WTC11 (cell line): ENCODE measurements around the gene DNM1L. TPM values are rescaled to one million over a fixed set of nuclear protein-coding genes. Genes with fewer than 3 reads are reported as not detected.

Experiments used
- ATAC-seq: fragments of 200-7000 bp; cut with Tn5 transposase; 2 replicates; pipeline ENCODE4 v1.10.0; 2021; ENCODE audit warnings: mild to moderate bottlenecking, moderate library complexity
- CTCF ChIA-PET: fragments of 300-600 bp; sonication (Branson Sonifier 250); formaldehyde crosslinking; loops from one replicate; lab custom pipeline; 2021; ENCODE audit warnings: antibody characterized with exemption; lab: Charles Lee
- POLR2A ChIA-PET: fragments of 350-600 bp; sonication (Branson Sonifier 250); formaldehyde crosslinking; loops from one replicate; lab custom pipeline; 2021; ENCODE audit warnings: antibody characterized with exemption; lab: Charles Lee
- DNase-seq: peaks from one replicate; pipeline ENCODE4 v3.0.0; 2021; ENCODE audit warnings: low spot score
- H3K27ac Mint-ChIP-seq: 2 replicates; pipeline ENCODE4 v1.8.0; 2021; ENCODE audit warnings: mixed read lengths
- H3K27me3 Mint-ChIP-seq: 2 replicates; pipeline ENCODE4 v1.8.0; 2021; ENCODE audit warnings: low read depth, mild to moderate bottlenecking, moderate library complexity, mixed read lengths
- H3K36me3 Mint-ChIP-seq: 2 replicates; pipeline ENCODE4 v1.8.0; 2021; ENCODE audit warnings: mixed read lengths
- H3K4me1 Mint-ChIP-seq: 2 replicates; pipeline ENCODE4 v1.8.0; 2022; ENCODE audit warnings: mixed read lengths
- H3K4me3 Mint-ChIP-seq: 2 replicates; pipeline ENCODE4 v1.8.0; 2021; ENCODE audit warnings: mild to moderate bottlenecking, moderate library complexity, mixed read lengths
- H3K9me3 Mint-ChIP-seq: 2 replicates; pipeline ENCODE4 v1.8.0; 2021; ENCODE audit warnings: mixed read lengths
- ATF1 ChIP-seq: sonication (generic); formaldehyde crosslinking; IDR thresholded peaks from 2 replicates; pipeline ENCODE4 v1.8.1; 2023; ENCODE audit warnings: mild to moderate bottlenecking, moderate library complexity, missing genetic modification reagents
- CBFB ChIP-seq: sonication (generic); formaldehyde crosslinking; IDR thresholded peaks from 2 replicates; pipeline ENCODE4 v1.8.1; 2022; ENCODE audit warnings: mild to moderate bottlenecking, low read depth, missing genetic modification reagents
- CREM ChIP-seq: sonication (generic); formaldehyde crosslinking; IDR thresholded peaks from 2 replicates; pipeline ENCODE4 v1.8.1; 2022; ENCODE audit warnings: mild to moderate bottlenecking, missing genetic modification reagents, moderate library complexity
- EMX1 ChIP-seq: fragments of 250-450 bp; sonication (Bioruptor Pico); IDR thresholded peaks from 2 replicates; pipeline ENCODE4 v1.8.0; 2021; ENCODE audit warnings: mild to moderate bottlenecking
- GABPB1 ChIP-seq: sonication (generic); formaldehyde crosslinking; IDR thresholded peaks from 2 replicates; pipeline ENCODE4 v1.8.1; 2023; ENCODE audit warnings: mild to moderate bottlenecking, missing genetic modification reagents
- HMGA2 ChIP-seq: fragments of 250-450 bp; sonication (Bioruptor Pico); IDR thresholded peaks from 2 replicates; pipeline ENCODE4 v1.4.0; 2021; ENCODE audit warnings: mild to moderate bottlenecking, moderate library complexity
- NR1H2 ChIP-seq: sonication (generic); formaldehyde crosslinking; IDR thresholded peaks from 2 replicates; pipeline ENCODE4 v1.9.0; 2021; ENCODE audit warnings: mild to moderate bottlenecking, moderate library complexity, missing genetic modification reagents
- PRRX2 ChIP-seq: fragments of 250-450 bp; sonication (Bioruptor Pico); IDR thresholded peaks from 2 replicates; pipeline ENCODE4 v1.8.0; 2021; ENCODE audit warnings: mild to moderate bottlenecking
- SMAD3 ChIP-seq: sonication (generic); formaldehyde crosslinking; IDR thresholded peaks from 2 replicates; pipeline ENCODE4 v1.8.0; 2022; ENCODE audit warnings: missing genetic modification reagents, mild to moderate bottlenecking, borderline replicate concordance
- SOX15 ChIP-seq: fragments of 250-450 bp; sonication (Bioruptor Pico); IDR thresholded peaks from 2 replicates; pipeline ENCODE4 v1.9.0; 2021; ENCODE audit warnings: mild to moderate bottlenecking
- ZBTB21 ChIP-seq: sonication (generic); formaldehyde crosslinking; IDR thresholded peaks from 2 replicates; pipeline ENCODE4 v1.8.1; 2023; ENCODE audit warnings: mild to moderate bottlenecking, missing genetic modification reagents, borderline replicate concordance
- ZNF121 ChIP-seq: sonication (generic); formaldehyde crosslinking; IDR thresholded peaks from 2 replicates; pipeline ENCODE4 v1.8.0; 2023; ENCODE audit warnings: missing genetic modification reagents
- ZNF396 ChIP-seq: fragments of 250-450 bp; sonication (Bioruptor Pico); IDR thresholded peaks from 2 replicates; pipeline ENCODE4 v1.8.0; 2021; ENCODE audit warnings: mild to moderate bottlenecking, moderate library complexity, borderline replicate concordance
- ZNF423 ChIP-seq: fragments of 250-450 bp; sonication (Bioruptor Pico); IDR thresholded peaks from 2 replicates; pipeline ENCODE4 v2.1.2; 2022; ENCODE audit warnings: mild to moderate bottlenecking, moderate library complexity
- ZNF671 ChIP-seq: fragments of 250-450 bp; sonication (Bioruptor Pico); IDR thresholded peaks from 2 replicates; pipeline ENCODE4 v1.8.0; 2021; ENCODE audit warnings: mild to moderate bottlenecking
- total RNA-seq: library from RNA; stranded (reverse); gene quantifications from 3 replicates; pipeline ENCODE4 v1.2.3, GENCODE V29; 2021
- TF ChIP-seq, protein P1 (sequence below): fragments of 250-450 bp; sonication (Bioruptor Pico); conservative IDR thresholded peaks from 2 replicates; pipeline ENCODE4 v1.9.0; 2021; ENCODE audit warnings: mild to moderate bottlenecking
- TF ChIP-seq, protein P2 (sequence below): sonication (generic); formaldehyde crosslinking; IDR thresholded peaks from 2 replicates; pipeline ENCODE4 v1.8.0; 2022; ENCODE audit warnings: mild to moderate bottlenecking, missing genetic modification reagents
- TF ChIP-seq, protein P3 (sequence below): fragments of 200-600 bp; IDR thresholded peaks from 2 replicates; pipeline ENCODE4 v1.8.0; 2022; ENCODE audit warnings: antibody characterized with exemption
- TF ChIP-seq, protein P4 (sequence below): sonication (generic); formaldehyde crosslinking; IDR thresholded peaks from 2 replicates; pipeline ENCODE4 v1.8.1; 2023; ENCODE audit warnings: mild to moderate bottlenecking, missing genetic modification reagents, moderate library complexity
- TF ChIP-seq, protein P5 (sequence below): sonication (generic); formaldehyde crosslinking; IDR thresholded peaks from 2 replicates; pipeline ENCODE4 v1.8.1; 2022; ENCODE audit warnings: low read depth, mild to moderate bottlenecking, moderate library complexity, missing genetic modification reagents, borderline replicate concordance
- TF ChIP-seq, protein P6 (sequence below): sonication (generic); formaldehyde crosslinking; IDR thresholded peaks from 2 replicates; pipeline ENCODE4 v1.8.0; 2022; ENCODE audit warnings: mild to moderate bottlenecking, missing genetic modification reagents
- TF ChIP-seq, protein P7 (sequence below): sonication (generic); formaldehyde crosslinking; IDR thresholded peaks from 2 replicates; pipeline ENCODE4 v1.8.1; 2022; ENCODE audit warnings: mild to moderate bottlenecking, moderate library complexity, missing genetic modification reagents
- TF ChIP-seq, protein P8 (sequence below): sonication (generic); formaldehyde crosslinking; IDR thresholded peaks from 2 replicates; pipeline ENCODE4 v1.8.1; 2023; ENCODE audit warnings: mild to moderate bottlenecking, moderate library complexity, missing genetic modification reagents
- TF ChIP-seq, protein P9 (sequence below): fragments of 250-450 bp; sonication (Bioruptor Pico); IDR thresholded peaks from 2 replicates; pipeline ENCODE4 v2.1.2; 2022; ENCODE audit warnings: mild to moderate bottlenecking, moderate library complexity

Gene DNM1L
- total RNA-seq, 1 experiment from 2014 or later: 74.3 TPM

DNA sequence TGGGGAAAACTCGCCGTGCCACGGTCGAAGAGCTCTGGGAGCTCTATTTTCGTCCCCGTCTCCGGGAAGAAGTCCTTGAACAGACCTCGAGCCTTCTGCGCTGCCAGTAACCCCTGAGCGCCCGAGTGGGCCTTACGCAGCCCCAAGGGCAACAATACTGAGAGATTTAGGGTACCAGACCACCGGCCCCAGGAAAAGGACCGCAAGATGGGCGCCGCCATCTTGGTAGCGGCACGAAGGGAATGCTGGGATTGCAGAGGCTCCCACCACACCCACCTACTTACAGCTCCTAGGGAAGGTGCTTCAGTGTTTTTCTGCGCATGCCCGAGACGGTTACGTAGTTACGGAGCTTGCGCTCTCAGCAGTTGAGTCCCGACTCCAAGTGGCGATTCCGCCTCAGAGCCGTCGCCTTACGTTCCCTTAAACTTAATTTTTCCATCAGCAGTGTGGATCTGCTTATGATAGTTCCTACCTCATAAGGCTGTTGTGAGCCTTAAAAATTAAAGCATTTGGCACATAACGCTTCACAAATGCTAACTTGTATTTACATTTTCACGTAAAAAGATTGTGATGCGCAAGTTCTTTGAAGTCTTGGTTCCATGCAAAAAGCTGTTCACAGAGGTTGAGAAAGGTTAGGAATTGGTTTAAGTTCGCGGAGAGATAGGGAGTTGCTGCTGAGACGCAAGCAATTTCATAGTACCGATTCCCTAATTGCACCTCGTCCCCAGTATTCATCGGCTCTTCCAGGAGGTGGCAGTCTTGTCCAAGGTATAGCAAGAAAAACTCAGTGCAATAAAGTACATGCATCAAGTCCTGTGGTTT lies 76.8 kb downstream of the DNM1L start, which contains the start of gene YARS2:
Gene YARS2 (minus strand): TSS at position 244 of the 822 bp plus-strand sequence. CDS start 23 bp downstream, at position 221.
- peaks cover 20% of the 10 kb centered on the region for H3K4me1 Mint-ChIP-seq
- H3K27me3 Mint-ChIP-seq: no peaks in the 10 kb centered on the region; the same call in 1 of the 2 replicates
- ATAC-seq: peak; percentile 90
- no peaks in the 10 kb centered on the region for H3K9me3 Mint-ChIP-seq
- CTCF ChIA-PET: interaction anchor here (0.5 to 4.2 kb wide), 63 partner anchors 8 to 1266 kb away, joined by 3 to 62 read pairs (median 4); partner anchors contain the start of genes ALG10, DNM1L and PKP2
- H3K36me3 Mint-ChIP-seq: peaks cover 27% of the 10 kb centered on the region
- peak; percentile 87 for DNase-seq
- POLR2A ChIA-PET: interaction anchor here (0.6 to 1.8 kb wide), 11 partner anchors 12 to 493 kb away, joined by 3 to 14 read pairs (median 3); partner anchors contain the start of genes DNM1L and PKP2
- peak within 1 kb of the TSS; percentile 89 for H3K4me3 Mint-ChIP-seq
- peak within 1 kb of the TSS; percentile 91 for H3K27ac Mint-ChIP-seq
- TF ChIP-seq ZNF121 (CRISPR knock-in tag) (no peak), ZNF671 (CRISPR knock-in tag) (no peak; the same call in 1 of the 2 replicates), SMAD3 (CRISPR knock-in tag) (peak; percentile 79; the same call in 1 of the 2 replicates), ZNF396 (no peak), SOX15 (CRISPR knock-in tag) (no peak), PRRX2 (CRISPR knock-in tag) (no peak), CREM (CRISPR knock-in tag) (peak; percentile 52; the same call in 1 of the 2 replicates), CBFB (CRISPR knock-in tag) (no peak), ATF1 (0 out of 2 replicates have a peak, but pooled peaks have one; percentile 23), NR1H2 (no peak), HMGA2 (CRISPR knock-in tag) (no peak), GABPB1 (0 out of 2 replicates have a peak, but pooled peaks have one; percentile 19), EMX1 (CRISPR knock-in tag) (peak; percentile 73; the same call in 1 of the 2 replicates), ZNF423 (no peak), ZBTB21 (CRISPR knock-in tag) (no peak; the same call in 1 of the 2 replicates)
- TF ChIP-seq, protein P1, sequence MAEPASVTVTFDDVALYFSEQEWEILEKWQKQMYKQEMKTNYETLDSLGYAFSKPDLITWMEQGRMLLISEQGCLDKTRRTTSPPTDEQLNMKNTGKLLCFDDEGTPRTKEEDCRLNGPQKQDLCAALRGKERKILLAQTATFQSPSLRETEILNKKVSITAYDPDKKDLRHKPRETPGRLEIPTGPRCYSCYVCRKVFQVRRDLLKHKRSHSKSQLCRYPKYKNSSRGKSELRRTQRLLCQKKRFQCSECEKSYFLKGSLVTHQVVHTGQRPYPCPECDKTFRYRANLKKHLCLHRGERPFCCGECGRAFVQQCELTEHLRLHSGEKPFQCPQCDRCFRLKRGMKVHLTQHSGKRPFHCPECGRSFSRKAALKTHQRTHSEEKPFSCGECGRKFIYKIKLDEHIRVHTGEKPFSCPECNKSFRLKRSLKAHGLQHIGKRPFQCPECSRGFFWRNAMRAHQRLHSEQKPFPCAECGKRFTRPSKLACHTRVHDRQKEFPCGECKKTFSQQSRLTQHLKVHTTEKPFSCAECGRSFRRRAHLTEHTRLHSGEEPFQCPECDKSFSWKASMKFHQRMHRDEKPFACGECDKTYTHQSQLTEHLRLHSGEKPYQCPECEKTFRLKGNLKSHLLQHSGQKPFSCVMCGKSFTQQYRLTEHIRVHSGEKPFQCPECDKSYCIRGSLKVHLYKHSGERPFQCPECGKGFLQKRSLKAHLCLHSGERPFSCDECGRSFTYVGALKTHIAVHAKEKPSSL: no peak
- TF ChIP-seq, protein P2, sequence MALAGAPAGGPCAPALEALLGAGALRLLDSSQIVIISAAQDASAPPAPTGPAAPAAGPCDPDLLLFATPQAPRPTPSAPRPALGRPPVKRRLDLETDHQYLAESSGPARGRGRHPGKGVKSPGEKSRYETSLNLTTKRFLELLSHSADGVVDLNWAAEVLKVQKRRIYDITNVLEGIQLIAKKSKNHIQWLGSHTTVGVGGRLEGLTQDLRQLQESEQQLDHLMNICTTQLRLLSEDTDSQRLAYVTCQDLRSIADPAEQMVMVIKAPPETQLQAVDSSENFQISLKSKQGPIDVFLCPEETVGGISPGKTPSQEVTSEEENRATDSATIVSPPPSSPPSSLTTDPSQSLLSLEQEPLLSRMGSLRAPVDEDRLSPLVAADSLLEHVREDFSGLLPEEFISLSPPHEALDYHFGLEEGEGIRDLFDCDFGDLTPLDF (CRISPR knock-in tag): no peak
- TF ChIP-seq, protein P3, sequence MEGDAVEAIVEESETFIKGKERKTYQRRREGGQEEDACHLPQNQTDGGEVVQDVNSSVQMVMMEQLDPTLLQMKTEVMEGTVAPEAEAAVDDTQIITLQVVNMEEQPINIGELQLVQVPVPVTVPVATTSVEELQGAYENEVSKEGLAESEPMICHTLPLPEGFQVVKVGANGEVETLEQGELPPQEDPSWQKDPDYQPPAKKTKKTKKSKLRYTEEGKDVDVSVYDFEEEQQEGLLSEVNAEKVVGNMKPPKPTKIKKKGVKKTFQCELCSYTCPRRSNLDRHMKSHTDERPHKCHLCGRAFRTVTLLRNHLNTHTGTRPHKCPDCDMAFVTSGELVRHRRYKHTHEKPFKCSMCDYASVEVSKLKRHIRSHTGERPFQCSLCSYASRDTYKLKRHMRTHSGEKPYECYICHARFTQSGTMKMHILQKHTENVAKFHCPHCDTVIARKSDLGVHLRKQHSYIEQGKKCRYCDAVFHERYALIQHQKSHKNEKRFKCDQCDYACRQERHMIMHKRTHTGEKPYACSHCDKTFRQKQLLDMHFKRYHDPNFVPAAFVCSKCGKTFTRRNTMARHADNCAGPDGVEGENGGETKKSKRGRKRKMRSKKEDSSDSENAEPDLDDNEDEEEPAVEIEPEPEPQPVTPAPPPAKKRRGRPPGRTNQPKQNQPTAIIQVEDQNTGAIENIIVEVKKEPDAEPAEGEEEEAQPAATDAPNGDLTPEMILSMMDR: peak; percentile 58; the same call in 1 of the 2 replicates
- TF ChIP-seq, protein P4, sequence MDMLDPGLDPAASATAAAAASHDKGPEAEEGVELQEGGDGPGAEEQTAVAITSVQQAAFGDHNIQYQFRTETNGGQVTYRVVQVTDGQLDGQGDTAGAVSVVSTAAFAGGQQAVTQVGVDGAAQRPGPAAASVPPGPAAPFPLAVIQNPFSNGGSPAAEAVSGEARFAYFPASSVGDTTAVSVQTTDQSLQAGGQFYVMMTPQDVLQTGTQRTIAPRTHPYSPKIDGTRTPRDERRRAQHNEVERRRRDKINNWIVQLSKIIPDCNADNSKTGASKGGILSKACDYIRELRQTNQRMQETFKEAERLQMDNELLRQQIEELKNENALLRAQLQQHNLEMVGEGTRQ (CRISPR knock-in tag): no peak
- TF ChIP-seq, protein P5, sequence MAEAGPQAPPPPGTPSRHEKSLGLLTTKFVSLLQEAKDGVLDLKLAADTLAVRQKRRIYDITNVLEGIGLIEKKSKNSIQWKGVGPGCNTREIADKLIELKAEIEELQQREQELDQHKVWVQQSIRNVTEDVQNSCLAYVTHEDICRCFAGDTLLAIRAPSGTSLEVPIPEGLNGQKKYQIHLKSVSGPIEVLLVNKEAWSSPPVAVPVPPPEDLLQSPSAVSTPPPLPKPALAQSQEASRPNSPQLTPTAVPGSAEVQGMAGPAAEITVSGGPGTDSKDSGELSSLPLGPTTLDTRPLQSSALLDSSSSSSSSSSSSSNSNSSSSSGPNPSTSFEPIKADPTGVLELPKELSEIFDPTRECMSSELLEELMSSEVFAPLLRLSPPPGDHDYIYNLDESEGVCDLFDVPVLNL (CRISPR knock-in tag): no peak
- TF ChIP-seq, protein P6, sequence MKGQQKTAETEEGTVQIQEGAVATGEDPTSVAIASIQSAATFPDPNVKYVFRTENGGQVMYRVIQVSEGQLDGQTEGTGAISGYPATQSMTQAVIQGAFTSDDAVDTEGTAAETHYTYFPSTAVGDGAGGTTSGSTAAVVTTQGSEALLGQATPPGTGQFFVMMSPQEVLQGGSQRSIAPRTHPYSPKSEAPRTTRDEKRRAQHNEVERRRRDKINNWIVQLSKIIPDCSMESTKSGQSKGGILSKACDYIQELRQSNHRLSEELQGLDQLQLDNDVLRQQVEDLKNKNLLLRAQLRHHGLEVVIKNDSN (CRISPR knock-in tag): 0 out of 2 replicates have a peak, but pooled peaks have one; percentile 30
- TF ChIP-seq, protein P7, sequence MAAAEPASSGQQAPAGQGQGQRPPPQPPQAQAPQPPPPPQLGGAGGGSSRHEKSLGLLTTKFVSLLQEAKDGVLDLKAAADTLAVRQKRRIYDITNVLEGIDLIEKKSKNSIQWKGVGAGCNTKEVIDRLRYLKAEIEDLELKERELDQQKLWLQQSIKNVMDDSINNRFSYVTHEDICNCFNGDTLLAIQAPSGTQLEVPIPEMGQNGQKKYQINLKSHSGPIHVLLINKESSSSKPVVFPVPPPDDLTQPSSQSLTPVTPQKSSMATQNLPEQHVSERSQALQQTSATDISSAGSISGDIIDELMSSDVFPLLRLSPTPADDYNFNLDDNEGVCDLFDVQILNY (CRISPR knock-in tag): peak; percentile 77; the same call in 1 of the 2 replicates
- TF ChIP-seq, protein P8, sequence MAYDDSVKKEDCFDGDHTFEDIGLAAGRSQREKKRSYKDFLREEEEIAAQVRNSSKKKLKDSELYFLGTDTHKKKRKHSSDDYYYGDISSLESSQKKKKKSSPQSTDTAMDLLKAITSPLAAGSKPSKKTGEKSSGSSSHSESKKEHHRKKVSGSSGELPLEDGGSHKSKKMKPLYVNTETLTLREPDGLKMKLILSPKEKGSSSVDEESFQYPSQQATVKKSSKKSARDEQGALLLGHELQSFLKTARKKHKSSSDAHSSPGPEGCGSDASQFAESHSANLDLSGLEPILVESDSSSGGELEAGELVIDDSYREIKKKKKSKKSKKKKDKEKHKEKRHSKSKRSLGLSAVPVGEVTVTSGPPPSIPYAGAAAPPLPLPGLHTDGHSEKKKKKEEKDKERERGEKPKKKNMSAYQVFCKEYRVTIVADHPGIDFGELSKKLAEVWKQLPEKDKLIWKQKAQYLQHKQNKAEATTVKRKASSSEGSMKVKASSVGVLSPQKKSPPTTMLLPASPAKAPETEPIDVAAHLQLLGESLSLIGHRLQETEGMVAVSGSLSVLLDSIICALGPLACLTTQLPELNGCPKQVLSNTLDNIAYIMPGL (CRISPR knock-in tag): peak; percentile 90
- TF ChIP-seq, protein P9, sequence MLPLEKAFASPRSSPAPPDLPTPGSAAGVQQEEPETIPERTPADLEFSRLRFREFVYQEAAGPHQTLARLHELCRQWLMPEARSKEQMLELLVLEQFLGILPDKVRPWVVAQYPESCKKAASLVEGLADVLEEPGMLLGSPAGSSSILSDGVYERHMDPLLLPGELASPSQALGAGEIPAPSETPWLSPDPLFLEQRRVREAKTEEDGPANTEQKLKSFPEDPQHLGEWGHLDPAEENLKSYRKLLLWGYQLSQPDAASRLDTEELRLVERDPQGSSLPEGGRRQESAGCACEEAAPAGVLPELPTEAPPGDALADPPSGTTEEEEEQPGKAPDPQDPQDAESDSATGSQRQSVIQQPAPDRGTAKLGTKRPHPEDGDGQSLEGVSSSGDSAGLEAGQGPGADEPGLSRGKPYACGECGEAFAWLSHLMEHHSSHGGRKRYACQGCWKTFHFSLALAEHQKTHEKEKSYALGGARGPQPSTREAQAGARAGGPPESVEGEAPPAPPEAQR (CRISPR knock-in tag): no peak
